CD4-positive, alpha-beta T cell treated with Interleukin-21 for 1 hour (primary cell): Measurements from ENCODE around the gene ZNF511.

ENCODE experiments used
- DNase-seq: peaks from one replicate; pipeline ENCODE4 v3.0.0-alpha.2; 2020

The ZNF511 gene

GRCh38 chr10:133355991-133356390 is 47.3 kb downstream of the ZNF511 start:
- DNase-seq = no peak

GRCh38 chr10:133356549-133357284 is 48.0 kb downstream of the ZNF511 start:
- no peak for DNase-seq

- peak; percentile 79 for DNase-seq
Measured at GRCh38 chr10:133357285-133358161, 48.8 kb downstream of the ZNF511 start, which contains the start of gene FUOM. TSS of gene FUOM (minus strand) at chr10:133358019. CDS start at chr10:133358007, 12 bp downstream.

GRCh38 chr10:133358162-133358924 is 49.6 kb downstream of the ZNF511 start:
- DNase-seq = no peak

GRCh38 chr10:133358925-133359310 is 50.2 kb downstream of the ZNF511 start:
- DNase-seq = no peak

- DNase-seq = peak; percentile 40
Measured at GRCh38 chr10:133359554-133359971, 50.8 kb downstream of the ZNF511 start.

- no peak for DNase-seq
Measured at GRCh38 chr10:133359972-133360610, 51.4 kb downstream of the ZNF511 start.

GRCh38 chr10:133361227-133361626 is 52.5 kb downstream of the ZNF511 start:
- DNase-seq = no peak

- no peak for DNase-seq
Measured at GRCh38 chr10:133361773-133362441, 53.2 kb downstream of the ZNF511 start.
